ENCODE results near the gene F13A1.

F13A1 gene

GRCh38 chr6:6191476-6191875 is 129.0 kb downstream of the F13A1 start:
- no peak for DNase-seq

- DNase-seq = no peak
Measured at GRCh38 chr6:6180684-6181083, 139.8 kb downstream of the F13A1 start.

DNA sequence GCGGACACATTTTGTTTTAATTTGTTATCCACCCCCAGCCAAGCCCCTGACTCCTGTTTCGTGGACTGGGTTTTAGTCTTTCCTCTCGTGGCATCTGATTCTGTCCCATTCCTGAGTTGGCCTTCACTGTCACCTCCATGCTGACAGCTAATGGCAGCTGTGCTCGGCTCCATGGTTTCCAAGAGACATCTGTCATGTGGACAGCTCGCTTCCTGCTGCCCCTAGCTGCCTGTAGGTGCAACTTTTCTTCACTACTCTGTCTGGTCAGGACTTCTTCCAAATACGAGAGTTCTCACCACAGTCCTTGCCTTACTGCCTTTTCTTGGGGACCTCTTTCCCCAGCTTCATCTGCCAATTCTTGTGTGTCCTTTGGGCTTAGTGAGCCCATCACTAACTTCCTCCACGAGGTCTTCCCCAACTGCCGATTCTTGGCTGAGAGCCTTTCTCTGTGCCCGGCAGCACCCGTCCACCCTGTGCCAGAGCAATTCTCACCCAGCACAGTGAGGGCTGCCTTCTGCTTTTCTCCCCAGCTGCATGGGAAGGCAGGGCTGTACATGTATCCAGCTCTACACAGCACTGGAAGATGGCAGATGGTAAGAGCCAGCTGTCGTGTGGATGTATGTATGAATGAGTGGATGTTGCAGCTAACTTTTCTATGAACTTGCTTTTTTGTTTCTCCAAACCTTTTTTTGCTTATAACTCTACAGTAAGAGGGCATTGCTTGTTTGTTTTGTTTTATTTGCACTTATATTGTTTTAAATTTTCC is 140.4 kb downstream of the F13A1 start:
- DNase-seq = no peak

DNA sequence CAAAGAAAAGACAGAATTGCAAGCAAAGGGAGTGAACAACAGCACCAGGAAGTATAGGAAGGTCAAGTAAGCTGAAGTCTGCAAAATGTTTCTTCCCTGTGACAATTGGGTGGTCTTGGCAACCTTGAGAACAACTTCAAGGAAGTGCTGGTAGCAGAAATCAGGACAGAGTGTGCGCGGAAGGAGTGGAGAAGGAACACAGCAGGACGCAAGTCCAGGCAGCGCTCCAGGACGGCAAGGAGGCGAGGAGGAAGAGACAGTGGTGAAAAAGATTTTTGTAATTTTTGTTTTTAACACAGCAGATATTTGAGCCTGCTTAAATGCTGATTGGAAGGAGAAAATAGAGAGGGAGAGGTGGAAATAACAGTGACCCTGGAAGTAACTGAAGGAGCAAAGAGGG is 141.7 kb downstream of the F13A1 start:
- DNase-seq = no peak

DNA sequence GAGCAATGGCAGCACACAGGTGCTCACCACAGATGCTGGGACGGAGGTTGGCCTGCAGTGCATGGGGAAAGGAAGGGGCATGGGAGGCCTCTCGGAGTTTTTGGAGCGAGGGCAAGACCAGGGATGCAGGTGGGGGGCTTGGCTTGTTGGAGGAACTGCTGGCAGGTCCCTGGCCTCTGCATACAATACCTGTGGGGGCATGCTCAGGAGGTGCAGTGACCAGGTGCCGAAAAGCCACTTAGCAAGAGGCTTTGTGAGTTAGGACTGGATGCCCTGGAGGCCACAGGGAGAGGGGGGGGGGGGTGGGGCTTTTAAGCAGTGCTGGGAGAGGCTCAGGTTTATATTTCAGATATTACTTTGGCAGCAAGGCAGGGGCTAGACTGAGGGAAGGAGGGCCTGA is 142.7 kb downstream of the F13A1 start:
- DNase-seq = no peak

DNA sequence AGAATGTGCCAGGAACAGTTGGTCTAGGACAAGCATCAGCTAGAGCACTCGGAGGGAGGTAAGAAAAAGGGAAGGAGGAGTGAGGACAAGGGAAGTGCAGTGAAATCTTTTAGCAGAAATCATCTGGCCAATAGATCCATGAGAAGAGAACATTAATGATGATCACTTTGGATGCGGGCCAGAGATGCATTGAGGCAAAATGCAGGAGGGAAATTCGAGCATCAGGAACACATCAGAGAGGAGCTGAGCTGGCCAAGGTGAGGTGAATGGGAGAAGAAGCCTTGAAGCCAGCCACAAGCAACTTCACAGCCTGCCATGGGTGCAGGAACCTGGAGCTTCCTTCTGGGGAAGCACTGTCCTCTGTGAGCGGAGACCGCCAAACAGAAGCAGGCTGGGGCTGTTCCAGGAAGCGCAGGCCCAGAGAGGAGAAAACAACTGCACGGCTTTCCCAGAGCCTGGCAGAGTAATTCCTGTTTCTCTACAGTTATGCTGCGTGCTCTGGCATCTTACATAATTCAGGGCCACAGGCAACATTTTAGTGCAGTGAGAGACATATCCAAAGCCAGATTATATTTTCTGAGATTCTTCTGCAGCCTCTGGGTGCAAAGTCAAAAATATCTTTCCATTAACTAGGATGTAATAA is 143.8 kb downstream of the F13A1 start:
- DNase-seq = no peak

DNA sequence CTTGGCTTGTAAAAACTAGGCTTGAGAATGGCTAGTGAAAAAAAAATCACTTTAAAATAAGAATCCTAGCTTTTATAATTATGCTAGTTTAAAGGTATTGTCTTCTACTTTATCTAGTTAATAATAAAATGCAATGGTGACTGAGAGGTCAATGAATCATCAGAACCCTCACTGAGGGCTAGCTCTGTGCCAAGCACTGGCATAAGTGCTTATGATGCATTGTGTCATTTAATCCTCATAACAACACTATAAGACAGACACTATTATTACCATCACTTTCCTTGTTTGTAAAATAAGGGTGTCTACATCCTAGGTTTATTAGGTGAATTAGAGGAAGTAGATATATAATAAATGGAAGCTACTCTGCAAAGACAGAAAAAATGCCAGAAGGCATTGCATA is 144.3 kb downstream of the F13A1 start:
- no peak for DNase-seq

- DNase-seq = no peak
Measured at GRCh38 chr6:6169141-6169540, 151.3 kb downstream of the F13A1 start.

DNA sequence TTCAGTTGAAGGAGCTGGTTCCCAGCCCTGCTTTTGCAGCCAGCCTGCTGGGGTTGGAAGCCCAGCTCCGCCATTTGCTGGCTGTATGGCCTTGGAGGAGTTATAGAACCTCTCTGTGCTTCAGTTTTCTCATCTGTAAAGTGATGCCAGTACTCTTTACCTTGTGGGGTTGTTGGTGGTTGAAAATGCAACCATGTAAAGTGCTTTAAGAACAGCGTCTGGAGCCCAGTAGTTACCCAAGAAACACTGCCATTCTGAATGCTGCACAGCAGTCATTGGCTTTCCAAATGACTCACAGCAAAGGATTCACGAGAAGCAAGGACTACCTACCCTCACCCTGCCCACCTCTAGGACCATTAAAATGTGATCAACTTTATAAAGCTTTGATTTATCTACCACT is 154.4 kb downstream of the F13A1 start:
- DNase-seq = no peak

- DNase-seq = no peak
Measured at GRCh38 chr6:6164367-6164766, 156.1 kb downstream of the F13A1 start.

DNA sequence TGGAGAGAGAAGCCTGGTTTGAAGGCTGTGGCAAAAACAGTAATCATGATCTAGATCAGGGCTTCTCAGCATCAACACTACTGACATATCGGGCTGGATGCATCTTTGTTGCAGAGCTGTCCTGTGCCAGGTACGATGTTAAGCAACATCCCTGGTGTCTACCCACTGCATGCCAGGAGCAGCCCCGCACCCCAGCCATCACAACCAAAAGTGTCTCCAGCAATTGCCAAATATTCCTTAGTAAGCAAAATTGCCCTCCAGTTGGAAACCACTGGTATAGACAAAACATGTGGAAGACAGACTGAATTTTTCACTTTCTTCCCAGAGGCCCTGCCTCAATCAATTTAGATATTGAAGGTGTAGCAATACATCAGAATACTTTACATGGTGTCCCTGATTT is 166.1 kb downstream of the F13A1 start:
- DNase-seq = no peak

GRCh38 chr6:6152060-6152459 is 168.4 kb downstream of the F13A1 start:
- DNase-seq = no peak

DNA sequence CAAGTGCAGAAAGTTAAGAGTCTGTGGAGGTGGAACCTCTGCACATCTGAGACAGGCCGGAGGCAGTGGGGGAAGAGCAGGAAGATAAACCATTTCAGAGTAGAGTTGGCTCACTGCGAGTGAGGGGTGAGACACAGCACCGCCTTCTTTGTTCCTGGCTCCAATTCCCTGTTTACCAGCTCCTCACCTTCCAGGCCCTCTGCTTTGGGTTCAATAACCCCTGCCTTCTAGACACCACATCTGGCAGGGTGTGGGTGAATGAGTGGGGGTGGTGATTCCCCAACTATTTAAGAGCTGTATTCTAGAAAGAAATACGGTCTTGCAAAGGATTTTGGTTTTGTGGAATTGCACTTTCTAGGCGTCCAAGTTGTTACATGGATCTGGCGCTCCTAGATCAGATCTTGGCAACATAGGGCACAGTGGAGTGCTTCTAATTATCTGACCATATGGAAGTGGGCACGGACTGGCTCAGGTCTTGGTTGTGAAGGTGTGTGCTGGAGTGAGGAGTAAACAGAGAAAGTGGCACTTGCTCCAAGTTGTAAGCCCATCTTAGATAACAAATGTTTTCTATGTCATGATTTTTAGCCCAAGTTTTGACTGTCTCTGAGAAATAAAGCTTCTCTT is 172.2 kb downstream of the F13A1 start:
- DNase-seq = no peak

DNA sequence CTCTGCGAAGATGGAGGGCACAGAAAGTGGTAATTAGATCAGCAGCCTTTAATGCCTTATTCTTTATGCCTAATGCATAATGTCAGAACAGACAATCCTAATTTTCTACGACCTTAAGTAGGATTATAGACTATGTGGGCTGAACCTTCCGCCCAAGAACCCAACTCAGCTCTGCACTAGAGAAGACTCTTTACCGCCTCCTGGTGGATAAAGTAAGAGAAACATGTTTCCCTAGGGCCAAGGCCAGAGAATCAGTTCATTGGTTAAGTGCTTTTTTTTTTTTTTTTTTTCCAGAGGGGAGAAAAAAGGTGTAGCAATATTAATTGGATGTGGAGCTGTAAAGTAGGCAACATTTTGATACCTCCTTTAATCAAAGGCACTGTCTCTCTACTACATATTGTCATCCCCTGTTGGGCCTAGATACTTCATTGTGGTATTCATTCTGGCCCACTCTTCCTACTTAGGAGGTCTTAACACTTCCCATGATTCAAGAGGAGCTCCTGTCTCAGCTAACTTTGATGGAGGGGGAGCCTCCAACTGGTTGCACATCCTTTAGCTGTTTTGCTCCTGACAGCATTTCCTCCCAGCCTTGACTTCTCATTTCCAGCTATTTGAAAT is 188.9 kb downstream of the F13A1 start:
- DNase-seq = peak; percentile 18

DNA sequence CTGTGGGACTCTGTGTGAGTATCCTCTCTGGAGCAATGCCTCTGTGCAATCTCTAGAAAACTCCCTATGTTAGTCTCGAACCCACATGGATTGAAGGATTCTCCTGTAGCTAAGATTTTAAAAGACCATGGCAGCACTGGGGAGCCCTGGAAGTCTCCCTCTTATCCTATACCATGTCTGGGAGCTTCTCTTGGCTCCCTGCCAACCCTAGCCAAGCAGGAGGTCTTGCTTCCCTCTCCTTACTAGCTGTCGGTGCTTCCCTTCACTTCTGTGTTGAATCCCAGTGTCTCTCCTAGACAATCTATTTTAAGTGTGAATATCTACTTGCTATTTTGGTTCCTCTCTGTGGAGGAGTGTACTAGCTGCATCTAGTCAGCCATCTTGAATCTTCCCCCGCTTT is 195.0 kb downstream of the F13A1 start:
- DNase-seq = no peak

GRCh38 chr6:6123803-6124202 is 196.7 kb downstream of the F13A1 start:
- no peak for DNase-seq

DNA sequence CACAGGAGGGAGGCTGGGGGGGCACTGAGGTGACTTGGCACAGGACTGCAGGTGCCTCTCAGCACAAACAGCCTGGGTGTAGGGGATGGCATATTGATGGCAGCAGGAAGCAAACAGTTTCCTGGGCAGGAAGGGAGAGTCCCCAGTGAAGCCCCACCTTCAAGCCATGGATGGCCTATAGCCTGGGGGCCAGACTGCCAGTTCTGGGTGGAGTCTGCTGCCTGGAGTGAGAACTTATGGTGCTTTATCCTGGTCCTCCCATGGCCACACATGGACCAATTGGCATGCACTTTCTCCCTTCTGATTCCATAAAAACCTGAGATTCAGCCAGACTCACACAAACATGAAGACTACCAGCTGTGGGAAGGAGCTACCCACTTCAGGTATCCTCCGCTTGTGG is 198.5 kb downstream of the F13A1 start:
- no peak for DNase-seq

DNA sequence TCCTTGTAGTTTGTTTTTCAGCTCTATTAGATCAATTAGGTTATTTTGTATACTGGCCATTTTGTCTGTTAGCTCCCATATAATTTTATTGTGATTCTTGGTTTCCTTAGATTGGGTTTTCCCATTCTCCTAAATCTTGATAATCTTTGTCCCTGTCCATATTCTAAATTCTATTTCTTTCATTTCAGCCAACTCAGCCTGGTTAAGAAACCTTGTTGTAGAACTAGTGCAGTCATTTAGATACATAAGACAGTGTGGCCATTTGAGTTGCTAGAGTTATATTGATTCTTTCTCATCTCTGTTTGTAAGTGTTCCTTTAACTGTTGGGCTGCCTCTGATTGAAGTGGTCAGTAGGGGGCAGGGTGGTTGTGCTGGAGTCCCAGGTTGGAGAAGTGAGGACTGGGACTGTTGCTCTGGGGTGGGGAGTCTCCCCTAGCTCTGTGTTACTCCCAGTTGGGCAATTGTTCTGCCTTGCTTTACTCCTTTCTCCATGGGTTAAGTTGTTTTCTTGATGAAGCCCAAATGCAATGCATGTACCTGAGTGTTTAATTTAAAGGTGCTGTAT is 214.9 kb downstream of the F13A1 start:
- no peak for DNase-seq
